WERI-Rb-1 (cell line): ENCODE measurements around the gene RTP5.
A peak's percentile ranks its signal among the peaks of the same experiment; 100 is the strongest.

Experiments
- DNase-seq: peaks from one replicate; pipeline ENCODE4 v3.0.0-alpha.2; 2020
- H3K27ac ChIP-seq: fragments of 250-450 bp; sonication (Bioruptor Pico); 2 replicates; pipeline ENCODE4 v1.5.1; 2020; ENCODE audit warnings: mild to moderate bottlenecking, moderate library complexity
- H3K27me3 ChIP-seq: fragments of 250-450 bp; sonication (Bioruptor Pico); 2 replicates; pipeline ENCODE4 v1.5.1; 2021; ENCODE audit warnings: mild to moderate bottlenecking, low read depth, moderate library complexity; ENCODE audit not compliant: insufficient read depth, severe bottlenecking
- H3K36me3 ChIP-seq: fragments of 250-450 bp; sonication (Bioruptor Pico); 2 replicates; pipeline ENCODE4 v1.5.1; 2020; ENCODE audit warnings: mild to moderate bottlenecking, moderate library complexity
- H3K4me3 ChIP-seq: 2 replicates; pipeline ENCODE4 v1.5.1; 2011; ENCODE audit warnings: low read depth, mild to moderate bottlenecking, control low read depth, low read length
- H3K9me3 ChIP-seq: fragments of 250-450 bp; sonication (Bioruptor Pico); 2 replicates; pipeline ENCODE4 v1.5.1; 2021; ENCODE audit warnings: mild to moderate bottlenecking, moderate library complexity; ENCODE audit not compliant: severe bottlenecking
- CTCF ChIP-seq: IDR thresholded peaks from 2 replicates; pipeline ENCODE4 v1.5.1; 2011; ENCODE audit warnings: low read depth, mild to moderate bottlenecking, control low read depth, inconsistent platforms, low read length

The RTP5 gene

GRCh38 chr2:241850544-241851324, 18.8 kb upstream of the RTP5 start:
- DNase-seq = no peak
- TF ChIP-seq CTCF = peak; percentile 9; the same call in 1 of the 2 replicates
- no peaks in the 10 kb centered on the region for H3K27me3 ChIP-seq
- H3K4me3 ChIP-seq = no peak overlapping the region
- H3K36me3 ChIP-seq = no peaks in the 10 kb centered on the region
- no peaks in the 10 kb centered on the region for H3K9me3 ChIP-seq
- H3K27ac ChIP-seq = no peak overlapping the region

- Histone ChIP-seq H3K4me3 (no peak overlapping the region), H3K27ac (no peak overlapping the region), H3K27me3 (no peaks in the 10 kb centered on the region), H3K36me3 (no peaks in the 10 kb centered on the region), H3K9me3 (no peaks in the 10 kb centered on the region)
- no peak for DNase-seq
- no peak for TF ChIP-seq CTCF
Measured at GRCh38 chr2:241851325-241852115, 18.0 kb upstream of the RTP5 start.

GRCh38 chr2:241852116-241852980, 17.2 kb upstream of the RTP5 start:
- DNase-seq = no peak
- no peak overlapping the region for H3K27ac ChIP-seq
- H3K9me3 ChIP-seq = no peaks in the 10 kb centered on the region
- no peak for TF ChIP-seq CTCF
- H3K36me3 ChIP-seq = no peaks in the 10 kb centered on the region
- H3K4me3 ChIP-seq = no peak overlapping the region
- H3K27me3 ChIP-seq = no peaks in the 10 kb centered on the region

- TF ChIP-seq CTCF = no peak
- H3K27me3 ChIP-seq = no peaks in the 10 kb centered on the region
- H3K36me3 ChIP-seq = no peaks in the 10 kb centered on the region
- no peak overlapping the region for H3K4me3 ChIP-seq
- DNase-seq = no peak
- H3K27ac ChIP-seq = no peak overlapping the region
- no peaks in the 10 kb centered on the region for H3K9me3 ChIP-seq
Measured at GRCh38 chr2:241852981-241853631, 16.4 kb upstream of the RTP5 start.

GRCh38 chr2:241853651-241854341, 15.7 kb upstream of the RTP5 start:
- DNase-seq = no peak
- H3K9me3 ChIP-seq = no peaks in the 10 kb centered on the region
- H3K4me3 ChIP-seq = no peak overlapping the region
- H3K27me3 ChIP-seq = no peaks in the 10 kb centered on the region
- no peaks in the 10 kb centered on the region for H3K36me3 ChIP-seq
- no peak overlapping the region for H3K27ac ChIP-seq
- TF ChIP-seq CTCF = no peak
